Measurements from ENCODE around the gene KIAA1210. TPM values are rescaled to one million over a fixed set of nuclear protein-coding genes. Genes with fewer than 3 reads are reported as not detected.

KIAA1210 gene
- total and polyA plus RNA-seq, 2 of the 8 experiments (the other 6 are each of a cell fraction or from before 2014, with no cell fraction given) = 0.02 TPM; not detected in 1

GRCh38 chrX:119045884-119046283, 81.7 kb downstream of the KIAA1210 start:
- Histone ChIP-seq H4K20me1 (replicated peaks in 1 of 2; ENCODE audit: control insufficient read depth in 1 of 2, insufficient read depth in 2 of 2, low read length in 2 of 2) (no peaks in the 10 kb centered on the region), H4K8ac (ENCODE audit: extremely low read depth, insufficient read depth, low read length) (no peak overlapping the region), H3K79me2 (ENCODE audit: control insufficient read depth in 1 of 2, insufficient read depth in 2 of 2, low read length in 2 of 2) (no peaks in the 10 kb centered on the region), H2BK120ac (replicated peaks; ENCODE audit: low read depth, low read length) (no peak overlapping the region), H3K27me3 (replicated peaks in 1 of 4; ENCODE audit: control insufficient read depth in 3 of 4, extremely low read depth in 1 of 4, insufficient read depth in 3 of 4, low read length in 3 of 4) (no peaks in the 10 kb centered on the region), H3K36me3 (ENCODE audit: control insufficient read depth in 2 of 4, insufficient read depth in 4 of 4, low read length in 3 of 4) (no peaks in the 10 kb centered on the region), H2BK20ac (ENCODE audit: low read length) (no peak overlapping the region), H3K4me1 (replicated peaks in 1 of 4; ENCODE audit: control insufficient read depth in 3 of 4, insufficient read depth in 4 of 4, low read length in 3 of 4) (no peaks in the 10 kb centered on the region), H3K27ac (ENCODE audit: low read depth, low read length) (no peak overlapping the region), H3K4me3 (ENCODE audit: extremely low read depth in 1 of 4, insufficient read depth in 2 of 4, low read depth in 3 of 4, low read length in 4 of 4) (no peak overlapping the region), H2AK5ac (ENCODE audit: low read depth, low read length) (no peak overlapping the region), H4K5ac (ENCODE audit: insufficient read length, low read depth, low read length) (no peak overlapping the region), H3K79me1 (ENCODE audit: low read depth, low read length) (no peaks in the 10 kb centered on the region), H3K14ac (ENCODE audit: insufficient read length) (no peak overlapping the region), H2BK5ac (ENCODE audit: low read depth, low read length) (no peak overlapping the region), H3K23ac (ENCODE audit: insufficient read length) (no peak overlapping the region), H3K18ac (ENCODE audit: extremely low read depth, low read length) (no peak overlapping the region), H3K23me2 (ENCODE audit: low read depth, low read length) (no peaks in the 10 kb centered on the region), H3K9ac (replicated peaks in 1 of 4; ENCODE audit: extremely low read depth in 1 of 4, low read depth in 3 of 4, low read length in 3 of 4) (no peak overlapping the region), H2BK12ac (ENCODE audit: low read depth, low read length) (no peak overlapping the region), H2AFZ (ENCODE audit: low read length) (no peak overlapping the region), H3K4ac (replicated peaks; ENCODE audit: insufficient read length, low read depth, low read length) (no peak overlapping the region), H3K9me3 (ENCODE audit: insufficient read depth in 2 of 2, low read depth in 1 of 2, low read length in 1 of 2) (no peaks in the 10 kb centered on the region), H2BK15ac (ENCODE audit: low read length) (no peak overlapping the region), H4K91ac (replicated peaks; ENCODE audit: insufficient read length, low read length) (no peak overlapping the region), H3K56ac (replicated peaks; ENCODE audit: insufficient read length, low read depth, low read length) (no peak overlapping the region), H3K4me2 (ENCODE audit: insufficient read depth in 1 of 2, low read depth in 2 of 2, low read length in 2 of 2) (no peak overlapping the region)
- TF ChIP-seq BACH1 (IDR thresholded peaks at IDR 0.05; ENCODE audit: low read length) (no peak), EZH2 (IDR thresholded peaks at IDR 0.05; ENCODE audit: low read depth, low read length, severe bottlenecking) (no peak), RBBP5 (IDR thresholded peaks at IDR 0.05; ENCODE audit: borderline replicate concordance, low read depth, low read length) (no peak), GABPA (IDR thresholded peaks at IDR 0.05; ENCODE audit: borderline replicate concordance, insufficient read depth, low read length) (no peak), FOSL1 (IDR thresholded peaks at IDR 0.05; ENCODE audit: insufficient read depth, low read depth, low read length) (no peak), MAFK (IDR thresholded peaks at IDR 0.05; ENCODE audit: low read depth, low read length) (no peak), SP2 (IDR thresholded peaks at IDR 0.05; ENCODE audit: low read length) (no peak), SIX5 (IDR thresholded peaks at IDR 0.05; ENCODE audit: low read depth, low read length) (no peak), TCF12 (IDR thresholded peaks at IDR 0.05; ENCODE audit: low read depth, low read length) (no peak), HDAC2 (IDR thresholded peaks at IDR 0.05; ENCODE audit: borderline replicate concordance in 1 of 2, low read depth in 2 of 2, low read length in 2 of 2) (no peak)
- no peak for DNase-seq (ENCODE audit: low read depth in 1 of 2, low spot score in 2 of 2)
- ChIA-PET CTCF (ENCODE audit: partially characterized antibody) (interaction anchor here (1.2 kb wide), 1 partner anchor 20 kb away, joined by 3 read pairs; no protein-coding TSS in a partner anchor), POLR2A (ENCODE audit: partially characterized antibody) (no interaction called here)
- FAIRE-seq = peak; percentile 24
- 100% methylated on average over 1 of the region's 2 CpGs; no CpG with 5 or more reads in 1 of the 2 experiments for WGBS, 2 experiments (ENCODE audit: extremely low coverage in 1 of 2, insufficient coverage in 1 of 2, insufficient read length in 1 of 2, insufficient replicate concordance in 2 of 2, low coverage in 1 of 2, low lambda C conversion rate in 2 of 2, missing lambda C conversion rate in 1 of 2)

Data from H1 (cell line).